Mesenteric fat pad (tissue), 1 donor: ENCODE data around the gene NDUFA13. TPM values are rescaled to one million over a fixed set of nuclear protein-coding genes. Genes with fewer than 3 reads are reported as not detected.

Experiments
- DNase-seq: peaks from one replicate; pipeline ENCODE4 v3.0.0-alpha.2; 2020; ENCODE audit warnings: low spot score
- total RNA-seq: library from RNA; stranded (reverse); fragmentation: NEBNext Ultra II Directional; extraction: Animal tissue kit (Norgen Biotek cat#: 25700); gene quantifications from one replicate; pipeline ENCODE4 v1.2.1, GENCODE V29; 2021
- donor health status: DM: yes; HTN: yes; CAD: no.

NDUFA13 gene
- total RNA-seq, 1 donor from 2014 or later, result 295 TPM

DNA sequence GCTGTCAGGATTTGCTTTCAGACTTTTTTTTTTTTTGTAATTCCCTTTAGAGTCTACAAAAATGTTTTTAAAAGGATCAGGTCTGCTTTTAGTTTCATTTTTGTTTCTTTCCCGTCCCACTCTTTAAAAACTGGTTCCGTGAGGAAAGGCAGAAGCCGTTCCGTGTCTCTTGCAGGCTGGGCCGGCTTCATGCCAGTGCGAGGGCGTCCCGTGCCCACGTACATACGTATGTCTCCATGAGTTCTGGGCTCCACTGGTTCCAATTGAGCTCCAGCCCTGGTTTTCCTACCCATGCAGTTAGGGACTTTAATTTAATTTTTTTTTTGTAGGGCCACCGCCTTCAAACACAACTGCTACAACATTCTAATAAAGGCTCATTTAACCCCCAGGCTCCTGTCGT lies 9.4 kb upstream of the NDUFA13 start:
- DNase-seq, result no peak

DNA sequence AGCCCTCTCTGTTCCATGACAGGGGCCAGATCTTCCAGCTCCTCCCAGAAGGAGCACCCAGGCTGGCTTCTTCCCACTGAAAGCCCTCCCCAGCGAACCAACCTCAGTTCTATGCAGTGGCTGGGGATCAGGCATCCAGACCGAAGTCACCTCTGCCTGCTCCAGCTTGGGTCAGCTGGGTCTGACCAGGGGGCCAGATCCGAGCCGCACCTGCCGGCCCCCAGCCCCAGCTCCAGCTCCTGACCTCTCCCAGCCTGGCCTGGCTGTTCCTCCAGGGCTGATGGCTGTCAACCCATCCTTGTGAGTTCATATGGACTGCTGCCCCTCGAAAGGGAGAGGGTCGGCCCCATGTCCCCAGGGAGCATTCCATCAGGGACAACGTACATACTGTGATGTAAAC lies 8.7 kb upstream of the NDUFA13 start:
- no peak for DNase-seq

DNA sequence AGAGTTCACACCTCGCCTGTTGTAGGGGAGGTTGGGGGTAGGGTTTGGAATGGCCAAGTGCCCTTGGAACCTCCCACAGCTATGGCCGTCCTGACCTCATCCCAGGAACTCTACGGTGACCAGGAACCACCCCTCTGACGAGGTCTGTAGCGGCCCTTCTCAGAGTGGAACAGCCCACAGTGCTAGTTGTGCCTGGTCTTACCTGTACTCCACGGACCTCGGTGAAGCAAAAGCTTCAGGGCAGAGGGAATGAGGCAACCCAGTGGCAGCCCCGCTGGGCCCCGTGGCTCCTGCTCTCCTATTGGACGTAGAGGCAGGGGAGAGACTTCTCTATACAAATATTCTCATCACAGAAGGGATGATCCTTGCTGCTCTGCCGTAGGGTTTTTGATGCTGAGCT lies 7.8 kb upstream of the NDUFA13 start:
- no peak for DNase-seq

DNA sequence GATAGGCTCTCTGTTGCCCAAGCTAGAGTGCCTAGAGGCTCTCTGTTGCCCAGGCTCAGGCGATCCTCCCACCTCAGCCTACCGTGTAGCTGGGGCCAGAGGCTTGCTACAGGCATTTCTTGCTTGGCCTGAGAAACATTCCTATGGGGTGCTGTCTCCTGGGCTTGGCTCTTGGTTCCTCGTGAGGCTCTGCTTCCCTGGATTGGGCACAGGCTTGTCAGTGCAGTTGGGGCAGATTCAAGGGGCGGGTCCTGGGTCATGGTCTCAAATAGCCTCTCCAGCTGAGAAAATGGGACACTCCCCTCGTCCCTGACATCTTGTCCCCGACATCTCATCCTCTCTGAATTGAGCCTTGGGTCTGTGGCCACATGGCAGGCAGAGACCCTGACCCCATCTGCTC lies 5.6 kb upstream of the NDUFA13 start:
- DNase-seq, result no peak

DNA sequence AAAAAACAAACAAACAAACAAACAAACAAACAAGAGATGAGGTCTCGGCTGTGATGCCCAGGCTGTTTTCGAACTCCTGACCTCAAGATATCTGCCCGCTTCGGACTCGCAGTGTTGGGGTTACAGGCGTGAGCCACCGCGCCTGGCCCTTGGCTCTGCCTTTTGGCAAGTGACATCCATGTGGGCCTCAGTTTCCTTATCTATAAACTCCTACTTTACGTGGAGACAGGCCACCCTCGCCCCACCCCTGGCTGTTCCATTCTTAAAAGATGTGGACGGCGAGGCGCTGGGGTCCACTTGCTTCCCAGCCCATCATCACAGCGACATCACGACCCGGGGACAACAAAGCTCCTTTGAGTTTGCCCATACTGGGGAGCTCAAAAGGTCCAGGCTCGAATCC lies 2.3 kb upstream of the NDUFA13 start:
- no peak for DNase-seq

DNA sequence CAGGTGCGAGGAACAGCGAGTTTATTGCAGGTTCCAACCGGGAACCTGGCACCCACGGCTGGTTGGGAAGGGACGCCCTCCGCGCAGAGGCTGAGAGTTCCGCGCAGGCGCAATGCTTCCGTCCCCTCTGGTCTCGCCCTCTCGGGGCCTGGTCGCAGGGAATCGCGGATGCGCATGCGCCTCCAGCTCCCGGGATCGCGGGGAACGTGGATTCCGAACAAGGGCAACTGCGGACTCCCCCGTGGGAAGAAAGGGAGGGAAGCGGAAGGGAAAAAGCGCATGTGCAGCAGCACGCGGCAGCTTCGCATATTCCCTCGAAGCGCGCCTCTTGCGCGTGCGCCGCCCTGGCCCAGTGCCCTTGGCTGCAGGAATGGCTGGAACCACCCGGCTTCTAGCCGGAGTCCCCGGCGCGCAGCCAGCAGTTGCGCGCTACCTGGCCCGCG lies 1.8 kb upstream of the NDUFA13 start:
- no peak for DNase-seq

DNA sequence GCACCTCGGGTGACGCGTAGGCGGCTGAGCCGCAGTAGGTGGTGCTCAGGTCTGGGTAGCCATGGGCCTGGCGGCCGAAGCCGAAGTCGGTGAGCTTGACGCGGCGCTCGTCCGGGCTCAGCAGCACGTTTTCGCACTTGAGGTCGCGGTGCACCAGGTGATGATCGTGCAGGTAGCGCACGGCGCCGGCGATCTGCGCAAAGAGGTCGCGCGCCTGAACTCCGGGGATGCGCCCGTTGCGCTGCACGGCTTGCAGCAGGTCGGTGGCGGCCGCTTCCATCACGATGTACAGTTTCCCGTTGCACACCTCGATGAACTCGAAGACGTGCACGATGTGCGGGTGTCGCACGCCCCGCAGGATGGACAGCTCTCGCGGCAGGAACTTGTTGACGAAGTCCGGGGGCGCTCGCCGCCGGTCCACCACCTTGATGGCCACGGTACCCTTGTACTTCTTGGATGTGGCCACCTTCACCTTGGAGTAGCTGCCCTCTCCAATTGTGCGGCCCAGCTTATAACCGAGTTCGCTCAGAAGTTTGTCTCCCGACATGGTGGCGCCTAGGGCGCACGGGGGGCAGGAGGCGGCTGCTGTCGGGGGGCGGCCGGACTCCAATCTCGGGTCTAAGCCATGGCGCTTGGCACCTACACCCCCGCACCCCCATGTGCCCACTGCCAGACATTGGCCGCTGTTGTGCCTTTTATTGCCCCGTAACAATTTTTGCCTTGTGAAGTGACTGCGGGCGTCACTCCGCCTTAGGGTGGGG lies 964 bp upstream of the NDUFA13 start, which contains the start of gene TSSK6:
TSSK6 (minus strand) TSS at position 668 of the 761 bp plus-strand sequence; CDS start at position 547, 121 bp downstream.
- no peak for DNase-seq

DNA sequence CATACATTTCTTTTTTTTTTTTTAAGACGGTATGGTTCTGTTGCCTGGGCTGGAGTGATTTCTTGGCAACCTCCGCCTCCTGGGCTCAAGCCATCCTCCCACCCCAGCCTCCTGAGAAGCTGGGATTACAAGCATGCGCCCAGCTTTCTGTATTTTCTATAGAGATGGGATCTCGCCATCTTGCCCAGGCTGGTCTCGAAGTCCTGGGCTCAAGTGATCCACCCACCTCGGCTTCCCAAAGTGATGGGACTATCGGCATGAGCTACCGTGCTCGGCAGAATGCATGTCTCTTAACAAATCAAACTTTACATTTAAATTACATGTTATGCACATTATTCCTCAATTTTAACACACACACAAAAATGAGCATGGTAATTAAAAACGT lies 1.2 kb downstream of the NDUFA13 start:
- DNase-seq, result no peak

DNA sequence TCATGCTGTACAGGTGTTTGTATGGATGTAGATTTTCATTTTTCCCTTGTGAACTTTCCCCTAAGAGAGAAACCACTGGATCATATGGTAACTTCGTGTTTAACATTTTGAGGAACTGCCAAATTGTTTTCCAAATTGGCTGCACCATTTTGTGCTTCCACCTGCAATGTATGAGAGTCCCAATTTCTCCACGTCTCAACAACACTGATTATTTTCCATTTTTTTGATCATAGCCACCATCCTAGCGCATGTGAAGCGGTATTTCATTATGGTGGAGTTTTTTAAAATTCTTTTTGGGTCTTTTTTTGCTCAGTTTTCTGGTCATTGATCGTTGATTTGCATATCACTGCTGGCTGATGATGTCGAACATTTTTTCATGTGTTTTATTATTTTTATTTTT lies 5.0 kb downstream of the NDUFA13 start:
- no peak for DNase-seq

DNA sequence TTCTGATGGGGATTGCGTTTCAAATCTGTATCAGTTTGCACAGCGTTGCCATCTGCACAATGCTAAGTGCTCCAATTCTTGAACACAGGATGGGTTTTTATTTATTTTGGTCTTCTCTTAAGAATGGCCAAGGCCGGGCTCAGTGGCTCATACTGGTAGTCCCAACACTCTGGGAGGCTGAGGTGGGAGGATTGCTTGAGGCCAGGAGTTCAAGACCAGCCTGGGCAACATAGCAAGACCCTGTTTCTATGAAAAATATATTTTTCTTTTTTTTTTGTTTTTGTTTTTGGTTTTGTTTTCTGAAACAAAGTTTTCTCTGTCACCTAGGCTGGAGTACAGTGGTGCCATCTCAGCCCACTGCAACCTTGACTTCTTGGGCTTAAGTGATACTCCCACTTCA lies 7.2 kb downstream of the NDUFA13 start:
- no peak for DNase-seq

DNA sequence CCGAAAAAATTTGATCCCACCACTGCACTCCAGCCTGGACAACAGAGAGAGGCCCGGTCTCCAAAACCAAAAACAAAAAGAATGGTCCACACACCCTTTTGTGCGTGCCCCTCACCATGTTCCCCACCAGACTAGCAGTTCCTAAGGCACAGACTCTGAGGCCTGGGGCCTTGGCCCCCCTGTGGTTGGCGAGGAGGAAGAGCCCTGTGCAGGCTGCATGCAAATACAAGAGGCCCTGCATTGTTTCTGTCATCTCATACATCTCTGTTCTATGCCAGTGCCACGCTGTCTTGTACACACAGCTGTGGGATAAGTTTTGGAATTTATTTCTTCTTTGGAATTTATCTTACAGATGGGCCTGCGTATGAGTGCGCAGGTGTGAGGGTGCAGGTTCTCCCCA lies 8.0 kb downstream of the NDUFA13 start:
- DNase-seq, result no peak

DNA sequence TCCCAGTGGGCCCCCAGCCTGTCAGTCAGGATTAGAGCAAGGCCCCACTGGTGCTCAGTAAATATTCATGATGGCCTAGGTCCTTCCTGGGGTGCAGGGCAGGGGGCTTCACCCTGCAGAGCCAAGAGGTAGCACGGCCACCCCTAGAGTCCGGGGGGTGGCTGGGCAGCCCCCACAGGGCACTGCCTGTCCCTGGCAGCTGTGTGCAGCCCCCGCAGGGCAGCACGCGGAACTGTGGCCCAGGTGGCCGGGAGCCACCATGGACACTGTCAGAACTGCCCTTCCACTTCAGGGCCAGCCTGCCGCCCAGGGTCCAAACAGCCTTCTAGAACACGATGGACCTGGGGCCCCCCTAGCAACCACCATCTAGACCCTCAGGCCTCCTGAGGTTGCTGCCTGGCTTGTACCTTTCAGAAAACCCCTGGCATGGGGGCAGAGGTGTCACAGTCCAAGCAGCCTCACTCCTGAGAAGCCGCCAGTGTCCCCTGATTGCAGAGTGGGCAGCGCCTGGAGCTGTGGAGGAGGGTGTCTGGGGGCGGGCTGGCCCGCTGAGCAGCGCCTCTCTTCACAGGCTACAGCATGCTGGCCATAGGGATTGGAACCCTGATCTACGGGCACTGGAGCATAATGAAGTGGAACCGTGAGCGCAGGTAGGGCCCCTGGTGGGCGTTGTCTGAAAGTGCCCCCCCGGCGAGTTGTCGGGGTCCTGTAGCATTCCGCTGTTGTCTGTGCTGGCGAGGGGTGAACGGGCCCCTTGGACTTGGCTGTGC lies 9.8 kb downstream of the NDUFA13 start:
- no peak for DNase-seq

DNA sequence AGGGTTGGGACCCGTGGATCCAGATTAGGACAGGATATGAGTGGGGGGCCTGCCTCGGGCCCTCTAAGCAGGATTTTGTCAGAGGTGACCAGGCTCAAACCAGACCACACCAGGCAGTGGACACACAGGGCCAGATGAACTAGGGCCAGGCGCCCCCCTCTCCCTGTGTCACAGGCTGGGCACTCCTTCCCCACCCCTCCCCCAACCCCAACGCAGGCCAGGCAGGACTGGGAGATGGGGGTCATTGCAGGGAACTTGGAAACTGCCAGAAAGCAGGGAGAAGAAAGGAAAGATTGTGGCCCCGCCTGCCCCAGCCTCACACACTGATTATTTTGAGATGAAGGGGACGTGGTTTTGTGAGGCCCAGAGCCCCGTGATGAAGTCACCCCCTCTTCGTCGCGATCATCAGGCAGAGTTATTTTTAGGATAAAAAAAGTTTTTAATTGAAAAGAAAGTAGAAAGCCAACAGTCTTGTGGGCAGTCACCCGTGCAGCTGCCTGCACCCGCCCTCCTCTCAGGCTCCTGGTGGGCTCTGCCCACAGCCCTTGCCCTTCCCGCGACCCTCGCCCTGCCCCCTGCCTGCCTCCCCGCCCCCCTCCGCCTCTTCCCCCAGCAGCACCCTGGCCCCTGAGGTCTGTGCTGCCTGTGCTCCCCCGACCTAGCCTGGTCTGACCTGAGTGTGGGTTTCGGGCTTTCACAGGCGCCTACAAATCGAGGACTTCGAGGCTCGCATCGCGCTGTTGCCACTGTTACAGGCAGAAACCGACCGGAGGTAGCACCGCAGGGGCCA lies 10.8 kb downstream of the NDUFA13 start:
- DNase-seq, result no peak

DNA sequence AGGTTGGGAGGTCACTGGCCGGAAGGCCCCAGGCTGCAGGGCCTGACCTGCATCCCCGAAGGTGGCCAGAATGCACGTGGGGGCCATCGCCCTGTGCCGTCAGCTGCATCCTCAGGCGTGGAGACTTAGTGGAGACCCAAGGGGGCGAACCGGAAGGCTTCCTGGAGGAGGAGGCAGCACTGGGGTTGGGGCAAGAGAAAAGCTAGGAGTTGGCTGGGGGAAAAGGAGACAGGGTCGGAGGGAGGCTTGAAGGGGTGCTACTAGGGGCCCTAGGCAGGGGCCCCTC lies 11.3 kb downstream of the NDUFA13 start:
- DNase-seq, result no peak

DNA sequence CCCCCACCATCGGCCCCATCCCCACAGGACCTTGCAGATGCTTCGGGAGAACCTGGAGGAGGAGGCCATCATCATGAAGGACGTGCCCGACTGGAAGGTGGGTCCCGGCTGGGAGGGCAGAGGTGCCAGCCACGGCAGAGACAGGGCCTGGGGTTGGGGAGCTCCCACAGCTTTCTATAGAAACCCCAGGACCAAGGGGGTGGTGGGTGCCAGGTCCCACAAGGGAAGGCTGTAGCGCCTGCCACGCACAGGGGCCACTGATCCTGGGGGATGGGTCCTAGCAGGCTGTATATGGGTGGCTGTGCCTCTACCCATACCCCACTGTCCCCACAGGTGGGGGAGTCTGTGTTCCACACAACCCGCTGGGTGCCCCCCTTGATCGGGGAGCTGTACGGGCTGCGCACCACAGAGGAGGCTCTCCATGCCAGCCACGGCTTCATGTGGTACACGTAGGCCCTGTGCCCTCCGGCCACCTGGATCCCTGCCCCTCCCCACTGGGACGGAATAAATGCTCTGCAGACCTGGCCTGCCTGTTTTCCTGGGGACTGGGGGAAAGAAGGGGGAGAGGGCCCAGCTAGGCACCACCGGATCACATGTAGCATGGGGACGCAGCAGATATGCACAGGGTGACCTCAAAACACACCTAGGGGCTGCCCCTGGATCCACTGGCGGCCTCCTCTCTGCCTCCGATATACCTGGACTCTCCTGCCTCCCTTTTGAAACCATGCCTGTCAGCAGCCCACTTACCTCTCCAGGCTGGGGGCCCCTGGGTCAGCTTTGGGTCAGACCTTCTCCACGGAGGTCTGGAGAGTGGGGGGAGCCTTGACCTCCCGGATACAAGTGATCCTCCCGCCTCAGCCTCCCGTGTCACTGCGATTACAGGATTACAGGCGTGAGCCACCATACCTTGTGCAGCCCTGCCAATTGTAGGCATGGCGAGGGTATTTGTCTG lies 11.9 kb downstream of the NDUFA13 start:
- DNase-seq, result no peak

DNA sequence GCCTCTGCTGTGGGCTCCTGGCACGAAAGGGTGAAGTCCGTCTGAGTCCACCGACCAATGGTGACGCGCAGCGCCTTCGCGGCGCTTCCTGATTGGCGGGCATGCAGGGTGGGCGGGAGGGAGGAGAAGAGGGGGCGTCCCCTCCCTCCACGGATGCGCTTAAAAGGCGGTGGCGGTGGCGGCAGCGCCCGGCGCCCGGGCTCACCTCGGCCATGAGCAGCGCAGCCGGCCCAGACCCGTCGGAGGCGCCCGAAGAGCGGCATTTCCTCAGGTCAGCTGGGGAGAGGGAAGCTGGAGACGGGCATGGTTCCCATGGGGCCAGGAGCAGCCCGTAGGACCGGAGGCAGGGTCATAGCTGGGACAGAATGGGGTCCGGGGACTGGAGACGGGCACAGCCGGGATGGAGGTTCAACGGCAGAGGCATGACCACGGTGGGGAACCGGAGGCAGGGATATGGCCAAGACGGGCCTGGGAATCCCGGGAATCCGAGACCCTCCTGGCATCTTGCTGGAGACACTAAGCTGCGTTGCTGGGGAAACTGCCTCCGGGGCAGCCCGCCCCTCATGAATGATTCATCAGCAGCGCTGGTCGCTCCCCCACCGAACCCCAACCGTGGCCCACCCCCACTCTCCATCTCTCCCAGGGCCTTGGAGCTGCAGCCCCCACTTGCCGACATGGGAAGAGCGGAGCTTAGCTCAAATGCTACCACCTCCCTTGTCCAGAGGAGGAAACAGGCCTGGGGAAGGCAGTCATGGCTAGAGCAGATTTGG lies 12.9 kb downstream of the NDUFA13 start, which contains the start of gene YJEFN3:
YJEFN3 (plus strand) TSS at position 191 of the 770 bp plus-strand sequence; CDS start at position 213, 22 bp downstream.
- no peak for DNase-seq

DNA sequence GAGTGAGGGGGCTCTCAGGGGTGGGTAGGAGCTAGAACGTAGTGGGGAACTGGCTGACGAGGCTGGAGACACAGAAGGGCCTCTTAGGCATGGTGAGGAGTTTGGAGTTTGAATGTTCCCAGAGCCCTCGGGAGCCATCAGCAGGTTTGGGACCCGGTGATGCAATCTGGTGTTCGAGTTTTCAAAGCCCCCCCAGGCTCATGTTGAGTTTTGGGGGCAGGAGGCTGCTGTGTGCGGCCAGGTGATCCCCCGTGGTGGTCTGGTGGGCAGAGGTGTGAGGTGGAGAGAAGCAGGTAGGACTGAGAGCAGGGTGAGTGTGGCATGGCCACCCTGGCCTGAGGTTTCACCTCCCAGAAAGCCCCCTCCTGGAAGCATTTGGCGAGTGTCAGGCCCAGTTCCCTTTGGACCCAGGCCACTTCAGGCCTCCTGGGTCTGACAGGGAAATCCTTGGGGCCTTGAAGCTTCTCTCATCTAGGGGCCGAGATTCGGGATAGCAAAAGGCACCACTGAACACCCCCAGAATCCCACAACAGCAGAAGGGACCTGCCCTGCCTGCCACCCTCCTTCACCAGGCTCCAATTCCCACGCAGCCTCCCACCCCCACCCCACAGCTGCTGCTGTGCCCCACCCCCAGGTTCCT lies 13.9 kb downstream of the NDUFA13 start:
- DNase-seq, result no peak

DNA sequence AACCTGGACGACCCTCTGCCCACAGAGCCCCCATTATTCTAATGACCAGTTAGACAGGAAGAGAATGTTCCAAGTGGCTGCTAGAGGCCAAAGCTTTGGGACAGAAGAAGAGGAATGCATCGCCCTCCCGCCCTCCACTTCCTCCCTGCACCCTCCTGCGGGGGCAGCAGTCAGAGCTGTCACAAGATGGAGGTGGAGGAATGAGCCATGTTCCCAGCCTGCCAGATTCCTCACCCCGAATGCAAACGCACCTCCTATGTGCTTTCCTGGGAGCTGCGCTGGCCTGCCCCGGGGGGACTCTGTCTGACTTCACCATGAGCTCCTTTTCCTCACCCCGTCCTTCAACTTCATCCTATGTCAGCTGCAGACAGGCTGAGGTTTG lies 14.4 kb downstream of the NDUFA13 start:
- DNase-seq, result no peak

DNA sequence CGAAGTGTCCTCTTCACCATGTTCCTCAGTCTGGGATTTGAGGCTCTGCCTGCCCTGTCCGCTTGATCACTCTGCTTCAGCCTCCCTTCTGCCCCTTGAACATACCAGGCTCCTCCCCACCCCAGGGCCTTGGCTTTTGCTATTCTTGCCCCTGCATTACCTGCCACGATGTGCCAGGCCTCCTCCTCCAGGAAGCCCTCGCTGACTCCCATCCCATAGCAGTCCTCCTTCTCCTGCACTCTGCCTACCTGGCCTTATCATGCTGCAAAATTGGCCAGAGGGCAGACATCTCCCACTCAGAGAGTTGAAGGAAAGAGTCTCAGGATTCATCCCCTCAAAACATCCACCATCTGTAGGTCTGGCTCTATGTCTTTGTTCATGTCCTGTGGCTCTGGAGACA lies 14.9 kb downstream of the NDUFA13 start:
- DNase-seq, result no peak
